ENCODE measurements around the gene SMPDL3B. TPM values are rescaled to one million over a fixed set of nuclear protein-coding genes. Genes with fewer than 3 reads are reported as not detected.

Gene SMPDL3B, protein sequence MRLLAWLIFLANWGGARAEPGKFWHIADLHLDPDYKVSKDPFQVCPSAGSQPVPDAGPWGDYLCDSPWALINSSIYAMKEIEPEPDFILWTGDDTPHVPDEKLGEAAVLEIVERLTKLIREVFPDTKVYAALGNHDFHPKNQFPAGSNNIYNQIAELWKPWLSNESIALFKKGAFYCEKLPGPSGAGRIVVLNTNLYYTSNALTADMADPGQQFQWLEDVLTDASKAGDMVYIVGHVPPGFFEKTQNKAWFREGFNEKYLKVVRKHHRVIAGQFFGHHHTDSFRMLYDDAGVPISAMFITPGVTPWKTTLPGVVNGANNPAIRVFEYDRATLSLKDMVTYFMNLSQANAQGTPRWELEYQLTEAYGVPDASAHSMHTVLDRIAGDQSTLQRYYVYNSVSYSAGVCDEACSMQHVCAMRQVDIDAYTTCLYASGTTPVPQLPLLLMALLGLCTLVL
- total RNA-seq: 3.0 TPM

DNA sequence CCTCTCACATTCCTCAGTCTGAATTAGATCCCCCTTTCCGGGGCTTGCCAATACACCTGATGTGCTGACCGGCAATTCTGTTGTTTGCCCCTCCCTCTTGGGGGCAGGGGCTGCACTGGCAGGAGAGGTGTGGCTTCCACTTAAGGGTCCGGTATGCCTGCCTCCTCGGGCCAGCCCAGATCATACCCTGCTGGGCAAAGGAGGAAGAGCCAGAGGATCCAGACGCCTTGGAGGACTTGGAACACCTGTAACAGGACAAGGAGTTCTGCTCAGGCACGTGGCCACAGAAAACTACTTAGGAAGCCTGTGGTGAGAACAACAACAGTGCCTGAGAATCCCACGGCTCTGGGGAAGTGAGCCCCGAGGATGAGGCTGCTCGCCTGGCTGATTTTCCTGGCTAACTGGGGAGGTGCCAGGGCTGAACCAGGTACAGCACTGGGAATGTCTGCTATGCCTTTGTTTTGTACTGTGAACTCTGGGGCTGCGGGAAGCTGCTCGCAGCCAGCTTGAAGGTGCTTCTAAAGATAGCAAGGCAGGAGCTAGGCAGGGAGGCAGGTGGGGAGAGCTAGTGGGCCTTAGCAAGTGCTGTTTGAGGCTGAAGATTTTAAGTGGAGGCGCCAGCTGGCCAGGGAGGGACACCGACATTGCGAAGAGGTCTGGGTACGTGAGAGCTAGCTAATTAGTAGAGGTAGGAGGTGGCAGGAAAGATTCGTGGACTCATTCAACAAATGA lies at the start of gene SMPDL3B:
Gene SMPDL3B, plus strand, starts transcription at position 183 of the 732 bp plus-strand sequence. Its CDS starts 184 bp downstream, at position 367.

DNA sequence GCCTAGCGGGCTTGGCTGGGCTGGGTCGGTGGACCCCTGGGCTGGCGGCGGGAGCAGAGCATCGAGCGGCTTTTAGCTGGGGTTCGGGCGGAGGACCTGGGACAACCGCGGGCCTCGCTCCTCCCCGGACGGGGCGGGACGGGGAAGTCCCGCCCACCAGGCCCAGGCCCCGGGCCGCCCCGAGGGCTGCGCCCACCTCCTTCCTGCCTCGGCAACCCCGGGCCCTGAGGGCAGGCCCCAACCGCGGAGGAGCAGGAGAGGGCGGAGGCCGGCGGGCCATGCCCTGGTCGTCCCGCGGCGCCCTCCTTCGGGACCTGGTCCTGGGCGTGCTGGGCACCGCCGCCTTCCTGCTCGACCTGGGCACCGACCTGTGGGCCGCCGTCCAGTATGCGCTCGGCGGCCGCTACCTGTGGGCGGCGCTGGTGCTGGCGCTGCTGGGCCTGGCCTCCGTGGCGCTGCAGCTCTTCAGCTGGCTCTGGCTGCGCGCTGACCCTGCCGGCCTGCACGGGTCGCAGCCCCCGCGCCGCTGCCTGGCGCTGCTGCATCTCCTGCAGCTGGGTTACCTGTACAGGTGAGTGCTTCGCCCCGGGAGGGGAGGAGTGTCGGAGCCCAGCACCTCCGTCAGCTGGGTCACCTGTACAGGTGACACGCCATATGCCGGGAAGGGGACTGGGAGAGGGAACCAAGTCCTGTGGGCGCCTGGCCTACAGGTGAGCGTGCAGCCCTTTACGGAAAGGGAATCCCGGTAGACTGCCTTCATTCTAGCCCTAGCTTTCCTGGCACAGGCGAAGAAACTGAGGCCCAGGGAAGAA lies 25.2 kb downstream of the SMPDL3B start, which contains the start of gene XKR8:
Gene XKR8, plus strand, starts transcription at position 182 of the 812 bp plus-strand sequence. Its CDS starts 97 bp downstream, at position 279.

Other genes starting within 250 kb of the SMPDL3B start
- gene FAM76A, start 209.0 kb upstream of the SMPDL3B start, total RNA-seq: 17.7 TPM
- 66.6 TPM for gene STX12, start 161.8 kb upstream of the SMPDL3B start, total RNA-seq
- gene PPP1R8, start 104.2 kb upstream of the SMPDL3B start, total RNA-seq: 48.7 TPM
- 8.9 TPM for gene THEMIS2, start 62.5 kb upstream of the SMPDL3B start, total RNA-seq
- 50.9 TPM for gene RPA2, start 20.4 kb upstream of the SMPDL3B start, total RNA-seq
- 3.9 TPM for gene XKR8, start 25.0 kb downstream of the SMPDL3B start, total RNA-seq
- 18.5 TPM for gene EYA3, start 153.6 kb downstream of the SMPDL3B start, total RNA-seq
- gene PTAFR, start 241.7 kb downstream of the SMPDL3B start, total RNA-seq: 2.0 TPM

Data from camera-type eye (tissue), 1 donor.